Measurements from ENCODE around the gene METTL5.
"Not testable (repeated sequence)": the region's sequence is repeated elsewhere in the genome, so short reads cannot be mapped to it uniquely, and the experiment has no call there.

The METTL5 gene

GRCh38 chr2:169823996-169824372 is 721 bp downstream of the METTL5 start:
- Histone ChIP-seq H3K9me2 (replicated peaks; ENCODE audit: insufficient read depth, low read length) (no peaks in the 10 kb centered on the region), H3K9ac (ENCODE audit: low read length) (peak overlapping the region; percentile 79), H3K4me1 (ENCODE audit: low read length) (peaks cover 14% of the 10 kb centered on the region), H3F3A (ENCODE audit: insufficient read depth, low read length) (0 out of 2 replicates have a peak, but pooled peaks cover 5% of the 10 kb centered on the region), H3K27me3 (replicated peaks; ENCODE audit: insufficient read depth, low read length) (no peaks in the 10 kb centered on the region), H3K4me3 (ENCODE audit: low read length) (peak overlapping the region; percentile 91), H3K36me3 (replicated peaks; ENCODE audit: insufficient read depth, low read length) (no peaks in the 10 kb centered on the region), H3K79me2 (ENCODE audit: low read length) (peaks cover 48% of the 10 kb centered on the region), H4K20me1 (ENCODE audit: insufficient read depth, low read length) (peaks cover 4% of the 10 kb centered on the region), H3K27ac (ENCODE audit: low read length) (peak overlapping the region; percentile 35; the same call in 1 of the 2 replicates), H3K4me2 (ENCODE audit: low read depth, low read length) (peak overlapping the region; percentile 81), H3K9me3 (replicated peaks; ENCODE audit: insufficient read depth, low read length) (no peaks in the 10 kb centered on the region), H2AFZ (ENCODE audit: low read length) (peak overlapping the region; percentile 92)
- DNase-seq: no peak
- no peak for TF ChIP-seq EZH2 (optimal IDR thresholded peaks at IDR 0.05; ENCODE audit: low read depth, low read length)
- no peak for TF ChIP-seq EZH2phosphoT487 (IDR thresholded peaks at IDR 0.05; ENCODE audit: low read length)
- no peak for TF ChIP-seq CTCF (IDR thresholded peaks at IDR 0.05; ENCODE audit: low read length)

GRCh38 chr2:169822785-169823392 is 1.8 kb downstream of the METTL5 start:
- peaks cover 37% of the 10 kb centered on the region for H3K79me2 ChIP-seq (ENCODE audit: low read length)
- peaks cover 10% of the 10 kb centered on the region for H3K4me1 ChIP-seq (ENCODE audit: low read length)
- H3K27me3 ChIP-seq (replicated peaks; ENCODE audit: insufficient read depth, low read length): no peaks in the 10 kb centered on the region
- H3K36me3 ChIP-seq (replicated peaks; ENCODE audit: insufficient read depth, low read length): no peaks in the 10 kb centered on the region
- no peaks in the 10 kb centered on the region for H3F3A ChIP-seq (ENCODE audit: insufficient read depth, low read length)
- no peak for DNase-seq
- no peak overlapping the region for H3K27ac ChIP-seq (ENCODE audit: low read length)
- H2AFZ ChIP-seq (ENCODE audit: low read length): no peak overlapping the region
- TF ChIP-seq EZH2phosphoT487 (IDR thresholded peaks at IDR 0.05; ENCODE audit: low read length) (no peak), EZH2 (optimal IDR thresholded peaks at IDR 0.05; ENCODE audit: low read depth, low read length) (no peak), CTCF (IDR thresholded peaks at IDR 0.05; ENCODE audit: low read length) (no peak)
- no peaks in the 10 kb centered on the region; the same call in 1 of the 2 replicates for H4K20me1 ChIP-seq (ENCODE audit: insufficient read depth, low read length)
- H3K9me3 ChIP-seq (replicated peaks; ENCODE audit: insufficient read depth, low read length): no peaks in the 10 kb centered on the region
- no peaks in the 10 kb centered on the region for H3K9me2 ChIP-seq (replicated peaks; ENCODE audit: insufficient read depth, low read length)
- H3K4me2 ChIP-seq (ENCODE audit: low read depth, low read length): peak overlapping the region; percentile 81; the same call in 1 of the 2 replicates
- H3K4me3 ChIP-seq (ENCODE audit: low read length): no peak overlapping the region
- H3K9ac ChIP-seq (ENCODE audit: low read length): no peak overlapping the region; the same call in 1 of the 2 replicates

- no peaks in the 10 kb centered on the region for H4K20me1 ChIP-seq (ENCODE audit: insufficient read depth, low read length)
- H3K79me2 ChIP-seq (ENCODE audit: low read length): peaks cover 34% of the 10 kb centered on the region
- H3K9me2 ChIP-seq (replicated peaks; ENCODE audit: insufficient read depth, low read length): no peaks in the 10 kb centered on the region
- no peak overlapping the region for H3K4me3 ChIP-seq (ENCODE audit: low read length)
- no peak overlapping the region for H3K9ac ChIP-seq (ENCODE audit: low read length)
- H3F3A ChIP-seq (ENCODE audit: insufficient read depth, low read length): no peaks in the 10 kb centered on the region
- no peak overlapping the region for H2AFZ ChIP-seq (ENCODE audit: low read length)
- TF ChIP-seq CTCF (IDR thresholded peaks at IDR 0.05; ENCODE audit: low read length): no peak
- no peak for TF ChIP-seq EZH2phosphoT487 (IDR thresholded peaks at IDR 0.05; ENCODE audit: low read length)
- no peak for TF ChIP-seq EZH2 (optimal IDR thresholded peaks at IDR 0.05; ENCODE audit: low read depth, low read length)
- no peaks in the 10 kb centered on the region for H3K36me3 ChIP-seq (replicated peaks; ENCODE audit: insufficient read depth, low read length)
- no peak overlapping the region for H3K4me2 ChIP-seq (ENCODE audit: low read depth, low read length)
- no peak for DNase-seq
- H3K27me3 ChIP-seq (replicated peaks; ENCODE audit: insufficient read depth, low read length): no peaks in the 10 kb centered on the region
- H3K9me3 ChIP-seq (replicated peaks; ENCODE audit: insufficient read depth, low read length): no peaks in the 10 kb centered on the region
- peaks cover 10% of the 10 kb centered on the region for H3K4me1 ChIP-seq (ENCODE audit: low read length)
- H3K27ac ChIP-seq (ENCODE audit: low read length): no peak overlapping the region
Measured at GRCh38 chr2:169822036-169822435, 2.7 kb downstream of the METTL5 start.

- not testable (repeated sequence) for H4K20me1 ChIP-seq (ENCODE audit: insufficient read depth, low read length); H3K36me3 ChIP-seq (replicated peaks; ENCODE audit: insufficient read depth, low read length); H2AFZ ChIP-seq (ENCODE audit: low read length); H3K27me3 ChIP-seq (replicated peaks; ENCODE audit: insufficient read depth, low read length); H3K9me2 ChIP-seq (replicated peaks; ENCODE audit: insufficient read depth, low read length); H3K9me3 ChIP-seq (replicated peaks; ENCODE audit: insufficient read depth, low read length); H3K4me2 ChIP-seq (ENCODE audit: low read depth, low read length); H3F3A ChIP-seq (ENCODE audit: insufficient read depth, low read length); H3K9ac ChIP-seq (ENCODE audit: low read length); H3K4me3 ChIP-seq (ENCODE audit: low read length); DNase-seq; H3K27ac ChIP-seq (ENCODE audit: low read length)
- H3K4me1 ChIP-seq (ENCODE audit: low read length): peaks cover 10% of the 10 kb centered on the region
- H3K79me2 ChIP-seq (ENCODE audit: low read length): peaks cover 39% of the 10 kb centered on the region
Measured at GRCh38 chr2:169820101-169820500, 4.6 kb downstream of the METTL5 start.
